GM12801 (cell line): Measurements from ENCODE around the gene COL27A1.

ENCODE experiments used
- CTCF ChIP-seq: IDR thresholded peaks from one replicate; pipeline ENCODE4 v1.5.1; 2011; ENCODE audit warnings: control low read depth; ENCODE audit not compliant: insufficient read length; ENCODE audit errors: extremely low read depth

COL27A1 gene

GRCh38 chr9:114125476-114126013 lies 29.8 kb upstream of the COL27A1 start:
- TF ChIP-seq CTCF = no peak

GRCh38 chr9:114126247-114127060 lies 28.9 kb upstream of the COL27A1 start:
- TF ChIP-seq CTCF = no peak

GRCh38 chr9:114130141-114130540 lies 25.2 kb upstream of the COL27A1 start:
- no peak for TF ChIP-seq CTCF

- no peak for TF ChIP-seq CTCF
Observed at GRCh38 chr9:114130624-114131277, 24.6 kb upstream of the COL27A1 start.

- TF ChIP-seq CTCF = no peak
Observed at GRCh38 chr9:114131808-114132549, 23.4 kb upstream of the COL27A1 start.

GRCh38 chr9:114132550-114132918 lies 22.8 kb upstream of the COL27A1 start:
- TF ChIP-seq CTCF = no peak

- TF ChIP-seq CTCF = no peak
Observed at GRCh38 chr9:114134827-114135396, 20.4 kb upstream of the COL27A1 start.
